Endothelial cell of umbilical vein (primary cell): ENCODE results near the gene ACBD6. TPM values are rescaled to one million over a fixed set of nuclear protein-coding genes. Genes with fewer than 3 reads are reported as not detected.

Experiments
- BruUV-seq: library from RNA; stranded (reverse); fragments of 400-500 nt; replicated peaks from 2 replicates; lab custom pipeline; 2021; lab: Mats Ljungman, UMichigan
- CTCF ChIA-PET: fragments of 300-600, 350-600 bp; sonication (Branson Sonifier 250); formaldehyde crosslinking; loops from one replicate; lab custom pipeline; 2021; ENCODE audit warnings: antibody characterized with exemption, inconsistent platforms; lab: Charles Lee
- POLR2A ChIA-PET: fragments of 300-600, 350-600 bp; sonication (Branson Sonifier 250); formaldehyde crosslinking; loops from one replicate; lab custom pipeline; 2021; ENCODE audit warnings: antibody characterized with exemption, inconsistent platforms; lab: Charles Lee
- DNase-seq: peaks from one replicate; pipeline ENCODE4 v3.0.0-alpha.2; 2011; ENCODE audit warnings: low read depth, low spot score
- FAIRE-seq: peaks from 2 replicates; lab custom pipeline; 2011; peaks lifted over from hg19 to GRCh38; lab: Jason Lieb, UNC
- H2AFZ ChIP-seq: 2 replicates; pipeline ENCODE4 v1.6.0; 2012; ENCODE audit warnings: low read depth, low read length, control low read depth, inconsistent platforms
- H3K27ac ChIP-seq: 2 replicates; pipeline ENCODE4 v1.5.1; 2011; ENCODE audit warnings: low read depth, mild to moderate bottlenecking, control low read depth, low read length, moderate library complexity; ENCODE audit not compliant: insufficient read depth
- H3K27me3 ChIP-seq, 2 experiments: 2 replicates each; pipeline versions ENCODE4 v1.6.0 to v1.6.1; 2011; ENCODE audit warnings: low read length in 2 of 2, mixed read lengths in 1 of 2; ENCODE audit not compliant: control insufficient read depth in 2 of 2, insufficient read depth in 2 of 2
- H3K36me3 ChIP-seq, 2 experiments: 2 replicates in 1 of 2; 3 replicates in 1 of 2; pipeline ENCODE4 v1.5.1; 2011; ENCODE audit warnings: low read length in 2 of 2, mild to moderate bottlenecking in 1 of 2, moderate library complexity in 1 of 2; ENCODE audit not compliant: control insufficient read depth in 2 of 2, insufficient read depth in 2 of 2; ENCODE audit errors: extremely low read depth in 1 of 2
- H3K4me1 ChIP-seq: 3 replicates; pipeline ENCODE4 v1.5.1; 2011; ENCODE audit warnings: mild to moderate bottlenecking, low read length; ENCODE audit not compliant: control insufficient read depth, insufficient read depth; ENCODE audit errors: extremely low read depth
- H3K4me2 ChIP-seq: 2 replicates; pipeline ENCODE4 v1.6.1; 2011; ENCODE audit warnings: low read length, control low read depth, mixed read lengths; ENCODE audit not compliant: insufficient read depth
- H3K4me3 ChIP-seq, 3 experiments: fragments of 200-600 bp in 1 of 3; sonication (generic), shearing (Covaris generic) in 1 of 3; replicated peaks in 1 of 3; 2 replicates each; pipeline ENCODE4 v1.5.1; 2011 to 2016; ENCODE audit warnings: control low read depth in 3 of 3, low read length in 3 of 3, mild to moderate bottlenecking in 2 of 3, inconsistent platforms in 1 of 3, low read depth in 1 of 3, moderate library complexity in 1 of 3; ENCODE audit not compliant: insufficient read depth in 1 of 3
- H3K79me2 ChIP-seq: 2 replicates; pipeline ENCODE4 v1.6.0; 2012; ENCODE audit warnings: low read length, inconsistent platforms; ENCODE audit not compliant: control insufficient read depth, insufficient read depth
- H3K9ac ChIP-seq: replicated peaks from 2 replicates; pipeline ENCODE3; 2011; ENCODE audit warnings: low read length, control low read depth; ENCODE audit not compliant: insufficient read depth; ENCODE audit errors: extremely low read depth
- H3K9me1 ChIP-seq: replicated peaks from 3 replicates; pipeline ENCODE4 v1.6.0; 2011; ENCODE audit warnings: mild to moderate bottlenecking, low read length; ENCODE audit not compliant: control insufficient read depth, insufficient read depth; ENCODE audit errors: extremely low read depth
- H3K9me3 ChIP-seq: replicated peaks from 2 replicates; pipeline ENCODE4 v1.5.1; 2012; ENCODE audit warnings: low read length, inconsistent platforms; ENCODE audit not compliant: control insufficient read depth, insufficient read depth
- H4K20me1 ChIP-seq: replicated peaks from 2 replicates; pipeline ENCODE3; 2011; ENCODE audit warnings: mild to moderate bottlenecking, low read length; ENCODE audit not compliant: control insufficient read depth, insufficient read depth; ENCODE audit errors: extremely low read depth
- CTCF ChIP-seq, 2 donors: IDR thresholded peaks; 1 replicate in 1 of 2; 2 replicates in 1 of 2; pipeline ENCODE4 v1.5.1; 2011; ENCODE audit warnings: low read length in 2 of 2, mild to moderate bottlenecking in 2 of 2, moderate library complexity in 2 of 2, control low read depth in 1 of 2, inconsistent platforms in 1 of 2, low read depth in 1 of 2; ENCODE audit not compliant: insufficient read depth in 1 of 2; ENCODE audit errors: extremely low read depth in 1 of 2
- EZH2 ChIP-seq: IDR thresholded peaks from 2 replicates; pipeline ENCODE4 v1.6.1; 2012; ENCODE audit warnings: borderline replicate concordance, low read depth, mild to moderate bottlenecking, moderate library complexity, low read length, inconsistent platforms; ENCODE audit not compliant: severe bottlenecking
- FOS ChIP-seq: IDR thresholded peaks from 2 replicates; pipeline ENCODE4 v1.6.1; 2011; ENCODE audit warnings: mild to moderate bottlenecking, low read length, moderate library complexity, borderline replicate concordance; ENCODE audit not compliant: insufficient read depth
- GATA2 ChIP-seq: IDR thresholded peaks from 2 replicates; pipeline ENCODE4 v1.7.0; 2011; ENCODE audit warnings: low read depth, mild to moderate bottlenecking, moderate library complexity, mixed read lengths, low read length; ENCODE audit not compliant: insufficient read length, insufficient read depth
- JUN ChIP-seq: IDR thresholded peaks from 2 replicates; pipeline ENCODE4 v1.6.1; 2011; ENCODE audit warnings: borderline replicate concordance, low read depth; ENCODE audit not compliant: insufficient read length, insufficient read depth
- MAX ChIP-seq: IDR thresholded peaks from 2 replicates; pipeline ENCODE4 v1.6.1; 2011; ENCODE audit not compliant: insufficient read depth, insufficient read length
- MYC ChIP-seq: IDR thresholded peaks from one replicate; pipeline ENCODE4 v1.6.1; 2011; ENCODE audit warnings: mild to moderate bottlenecking, low read depth, low read length
- POLR2A ChIP-seq: IDR thresholded peaks from 2 replicates; pipeline ENCODE4 v1.6.1; 2012; ENCODE audit warnings: low read depth, mild to moderate bottlenecking, control low read depth, low read length
- POLR2AphosphoS5 ChIP-seq: IDR thresholded peaks from 2 replicates; pipeline ENCODE4 v1.6.1; 2012; ENCODE audit warnings: low read depth, mild to moderate bottlenecking, control low read depth, low read length, moderate library complexity; ENCODE audit not compliant: insufficient read depth
- dilution Hi-C: fragments of 300-500 bp; cut with MboI; formaldehyde crosslinking; loops from one replicate; pipeline ENCODE4 v1.15.0; 2019; ENCODE audit warnings: low sequenced_read_pairs; ENCODE audit not compliant: extremely low pct_ligation_motif_present
- intact Hi-C: fragments of 100-400 bp; cut with micrococcal nuclease; formaldehyde crosslinking; loops from one replicate; pipeline ENCODE4 v1.10.0; 2022
- polyA plus RNA-seq, 4 experiments: library from polyadenylated mRNA; depleted of rRNA in 3 of 4; stranded (reverse) in 3 of 4; unstranded in 1 of 4; fragments of >200 nt; gene quantifications; 2 replicates each; pipeline versions ENCODE4 v1.2.1 to v1.2.3, GENCODE V29; 2011 to 2012; ENCODE audit warnings: missing spikeins in 1 of 4
- total RNA-seq: library from RNA; stranded (reverse); gene quantifications from 2 replicates; pipeline ENCODE4 v1.2.3, GENCODE V29; 2021

Gene ACBD6
- total and polyA plus RNA-seq, 2 donors (not counting 3 experiments of a cell fraction or from before 2014, with no cell fraction given): 55.6 to 56.4 TPM

DNA sequence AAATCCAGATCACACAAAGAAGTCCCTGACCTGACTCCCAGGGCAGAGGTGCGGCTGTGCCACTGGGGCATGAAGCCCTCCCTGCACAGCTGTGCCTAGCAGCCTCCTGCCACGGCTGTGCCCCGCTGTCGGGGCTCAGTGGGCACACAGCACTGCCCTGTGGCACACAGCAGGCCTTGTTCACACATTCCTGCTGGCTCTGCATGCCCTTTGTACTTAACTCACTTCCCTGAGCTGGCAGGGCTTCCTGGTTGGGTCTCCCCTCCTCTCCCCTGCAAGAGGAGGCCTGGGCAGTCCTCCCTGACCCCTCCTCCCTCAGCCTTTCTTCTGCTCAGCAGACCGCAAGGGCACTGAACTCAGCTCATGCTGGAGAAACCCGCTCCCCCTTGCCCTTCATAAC is 257.5 kb downstream of the ACBD6 start:
- Histone ChIP-seq H3K9me1 (no peaks in the 10 kb centered on the region), H3K36me3 (no peaks in the 10 kb centered on the region), H3K9ac (no peak overlapping the region), H3K9me3 (no peaks in the 10 kb centered on the region), H3K4me2 (no peak overlapping the region), H2AFZ (no peak overlapping the region), H3K4me1 (no peaks in the 10 kb centered on the region), H3K27ac (no peak overlapping the region), H4K20me1 (no peaks in the 10 kb centered on the region), H3K79me2 (no peaks in the 10 kb centered on the region), H3K27me3 (peaks cover 23 to 26% of the 10 kb centered on the region in 2 experiments), H3K4me3 (no peak overlapping the region)
- BruUV-seq: no TSS peak
- ChIA-PET POLR2A (no interaction called here), CTCF (interaction anchor here (3.7 kb wide), 1 partner anchor 17 kb away, joined by 11 read pairs; no protein-coding TSS in a partner anchor)
- dilution Hi-C loops: no loop called here
- FAIRE-seq (no peak), DNase-seq (no peak)
- intact Hi-C loops: no loop called here
- TF ChIP-seq JUN: no peak
- TF ChIP-seq CTCF (IDR thresholded peaks at IDR 0.05; ENCODE audit: extremely low read depth in 1 of 2, insufficient read depth in 1 of 2, low read depth in 1 of 2, low read length in 2 of 2): no peak
- TF ChIP-seq EZH2: no peak
- TF ChIP-seq MAX: no peak
- TF ChIP-seq FOS: no peak
- TF ChIP-seq GATA2: no peak
- TF ChIP-seq MYC: no peak
- TF ChIP-seq POLR2A: no peak
- no peak for TF ChIP-seq POLR2AphosphoS5
